GM21515 (cell line): Measurements from ENCODE around the gene MX2.

Experiments used
- ATAC-seq: cut with Tn5 transposase; IDR thresholded peaks from one replicate; pipeline ENCODE4 v1.9.1; 2021; ENCODE audit not compliant: unreplicated experiment

MX2 gene

GRCh38 chr21:41364308-41364707 is 2.5 kb downstream of the MX2 start:
- no peak for ATAC-seq

GRCh38 chr21:41365377-41366107 is 3.7 kb downstream of the MX2 start:
- no peak for ATAC-seq

GRCh38 chr21:41366522-41367151 is 4.8 kb downstream of the MX2 start:
- no peak for ATAC-seq

GRCh38 chr21:41367301-41367944 is 5.6 kb downstream of the MX2 start:
- peak; percentile 6 for ATAC-seq

GRCh38 chr21:41367945-41368734 is 6.3 kb downstream of the MX2 start:
- peak; percentile 60 for ATAC-seq

GRCh38 chr21:41368735-41369104 is 6.9 kb downstream of the MX2 start:
- no peak for ATAC-seq

GRCh38 chr21:41369105-41369919 is 7.5 kb downstream of the MX2 start:
- ATAC-seq = no peak

- ATAC-seq = no peak
Observed at GRCh38 chr21:41369920-41370839, 8.4 kb downstream of the MX2 start.

- ATAC-seq = no peak
Observed at GRCh38 chr21:41370840-41371684, 9.2 kb downstream of the MX2 start.

GRCh38 chr21:41371685-41372030 is 9.8 kb downstream of the MX2 start:
- ATAC-seq = no peak

GRCh38 chr21:41373253-41373652 is 11.4 kb downstream of the MX2 start:
- no peak for ATAC-seq

- ATAC-seq = no peak
Observed at GRCh38 chr21:41373763-41374162, 11.9 kb downstream of the MX2 start.

GRCh38 chr21:41374177-41374712 is 12.4 kb downstream of the MX2 start:
- no peak for ATAC-seq

- no peak for ATAC-seq
Observed at GRCh38 chr21:41374867-41375533, 13.2 kb downstream of the MX2 start.

GRCh38 chr21:41375875-41376274 is 14.0 kb downstream of the MX2 start:
- no peak for ATAC-seq

- no peak for ATAC-seq
Observed at GRCh38 chr21:41377715-41378114, 15.9 kb downstream of the MX2 start.

- ATAC-seq = no peak
Observed at GRCh38 chr21:41378849-41379248, 17.0 kb downstream of the MX2 start.

GRCh38 chr21:41379901-41380300 is 18.1 kb downstream of the MX2 start:
- ATAC-seq = no peak
